Measurements from ENCODE around the gene MUC21. TPM values are rescaled to one million over a fixed set of nuclear protein-coding genes. Genes with fewer than 3 reads are reported as not detected.
"Not testable (repeated sequence)": the region's sequence is repeated elsewhere in the genome, so short reads cannot be mapped to it uniquely, and the experiment has no call there.

MUC21 gene
- total RNA-seq, 2 experiments from 2014 or later: not detected

GRCh38 chr6:31016659-31017299 lies 33.3 kb downstream of the MUC21 start:
- DNase-seq (no peak), ATAC-seq (no peak)
- Mint-ChIP-seq H3K27ac (no peak overlapping the region), H3K4me1 (ENCODE audit: low read depth) (no peaks in the 10 kb centered on the region), H3K27me3 (ENCODE audit: low read depth) (peaks cover 21% of the 10 kb centered on the region), H3K9me3 (ENCODE audit: insufficient read depth) (peaks cover 5% of the 10 kb centered on the region), H3K4me3 (no peak overlapping the region), H3K36me3 (ENCODE audit: low read depth) (no peaks in the 10 kb centered on the region)
- POLR2A ChIA-PET: interaction anchor here (0.7 kb wide), 1 partner anchor 14 kb away, joined by 3 read pairs; no protein-coding TSS in a partner anchor
- CTCF ChIA-PET: no interaction called here

- DNase-seq; H3K9me3 Mint-ChIP-seq (ENCODE audit: insufficient read depth); H3K36me3 Mint-ChIP-seq (ENCODE audit: low read depth); H3K4me1 Mint-ChIP-seq (ENCODE audit: low read depth); H3K4me3 Mint-ChIP-seq; H3K27ac Mint-ChIP-seq; ATAC-seq; CTCF ChIA-PET: not testable (repeated sequence)
- H3K27me3 Mint-ChIP-seq (ENCODE audit: low read depth): peaks cover 19% of the 10 kb centered on the region
- POLR2A ChIA-PET: interaction anchor here (0.7 kb wide), 1 partner anchor 13 kb away, joined by 3 read pairs; no protein-coding TSS in a partner anchor
Observed at GRCh38 chr6:31017436-31017835, 33.9 kb downstream of the MUC21 start.

GRCh38 chr6:31020057-31020456 lies 36.5 kb downstream of the MUC21 start:
- ChIA-PET POLR2A (no interaction called here), CTCF (interaction anchor here (0.9 kb wide), 1 partner anchor 18 kb away, joined by 3 read pairs; no protein-coding TSS in a partner anchor)
- ATAC-seq (no peak), DNase-seq (no peak)
- H3K4me1 Mint-ChIP-seq (ENCODE audit: low read depth): no peaks in the 10 kb centered on the region
- H3K4me3 Mint-ChIP-seq: no peak overlapping the region
- peaks cover 5% of the 10 kb centered on the region for H3K9me3 Mint-ChIP-seq (ENCODE audit: insufficient read depth)
- H3K27ac Mint-ChIP-seq: no peak overlapping the region
- H3K27me3 Mint-ChIP-seq (ENCODE audit: low read depth): peaks cover 14% of the 10 kb centered on the region
- H3K36me3 Mint-ChIP-seq (ENCODE audit: low read depth): no peaks in the 10 kb centered on the region

- ATAC-seq; H3K4me1 Mint-ChIP-seq (ENCODE audit: low read depth); H3K4me3 Mint-ChIP-seq; H3K36me3 Mint-ChIP-seq (ENCODE audit: low read depth); H3K9me3 Mint-ChIP-seq (ENCODE audit: insufficient read depth); POLR2A ChIA-PET; H3K27ac Mint-ChIP-seq; DNase-seq; CTCF ChIA-PET: not testable (repeated sequence)
- H3K27me3 Mint-ChIP-seq (ENCODE audit: low read depth): peaks cover 12% of the 10 kb centered on the region
Observed at GRCh38 chr6:31020631-31021255, 37.2 kb downstream of the MUC21 start.

- ATAC-seq; DNase-seq; H3K4me1 Mint-ChIP-seq (ENCODE audit: low read depth); H3K9me3 Mint-ChIP-seq (ENCODE audit: insufficient read depth); H3K4me3 Mint-ChIP-seq; POLR2A ChIA-PET; H3K36me3 Mint-ChIP-seq (ENCODE audit: low read depth); H3K27ac Mint-ChIP-seq: not testable (repeated sequence)
- CTCF ChIA-PET: interaction anchor here (1.3 kb wide), 1 partner anchor 65 kb away, joined by 4 read pairs; no protein-coding TSS in a partner anchor
- H3K27me3 Mint-ChIP-seq (ENCODE audit: low read depth): peaks cover 12% of the 10 kb centered on the region
Observed at GRCh38 chr6:31021705-31022531, 38.4 kb downstream of the MUC21 start.

- ChIA-PET CTCF (no interaction called here), POLR2A (no interaction called here)
- H3K4me1 Mint-ChIP-seq (ENCODE audit: low read depth): peaks cover 2% of the 10 kb centered on the region
- ATAC-seq: no peak
- no peak overlapping the region for H3K4me3 Mint-ChIP-seq
- no peaks in the 10 kb centered on the region for H3K36me3 Mint-ChIP-seq (ENCODE audit: low read depth)
- no peaks in the 10 kb centered on the region for H3K9me3 Mint-ChIP-seq (ENCODE audit: insufficient read depth)
- H3K27ac Mint-ChIP-seq: no peak overlapping the region
- H3K27me3 Mint-ChIP-seq (ENCODE audit: low read depth): peaks cover 13% of the 10 kb centered on the region
- no peak for DNase-seq
Observed at GRCh38 chr6:31025595-31025994, 42.1 kb downstream of the MUC21 start.

- CTCF ChIA-PET: no interaction called here
Observed at GRCh38 chr6:31031095-31031494, 47.6 kb downstream of the MUC21 start.

GRCh38 chr6:31033075-31033474 lies 49.6 kb downstream of the MUC21 start:
- Mint-ChIP-seq H3K36me3 (ENCODE audit: low read depth) (no peaks in the 10 kb centered on the region), H3K4me1 (ENCODE audit: low read depth) (no peaks in the 10 kb centered on the region), H3K9me3 (ENCODE audit: insufficient read depth) (no peaks in the 10 kb centered on the region), H3K4me3 (no peak overlapping the region), H3K27ac (no peak overlapping the region), H3K27me3 (ENCODE audit: low read depth) (peaks cover 40% of the 10 kb centered on the region)
- DNase-seq: no peak
- CTCF ChIA-PET: no interaction called here
- POLR2A ChIA-PET: no interaction called here
- ATAC-seq: no peak

More at GRCh38 chr6:31031095-31031494, 47.6 kb downstream of the MUC21 start:
- Mint-ChIP-seq H3K27me3 (ENCODE audit: low read depth) (peaks cover 30% of the 10 kb centered on the region), H3K27ac (no peak overlapping the region), H3K9me3 (ENCODE audit: insufficient read depth) (no peaks in the 10 kb centered on the region), H3K36me3 (ENCODE audit: low read depth) (no peaks in the 10 kb centered on the region), H3K4me3 (no peak overlapping the region), H3K4me1 (ENCODE audit: low read depth) (no peaks in the 10 kb centered on the region)
- POLR2A ChIA-PET: no interaction called here
- no peak for ATAC-seq
- no peak for DNase-seq

GRCh38 chr6:31035862-31036497 lies 52.5 kb downstream of the MUC21 start:
- Mint-ChIP-seq H3K36me3 (ENCODE audit: low read depth) (no peaks in the 10 kb centered on the region), H3K27me3 (ENCODE audit: low read depth) (peaks cover 39% of the 10 kb centered on the region), H3K9me3 (ENCODE audit: insufficient read depth) (no peaks in the 10 kb centered on the region), H3K4me1 (ENCODE audit: low read depth) (no peaks in the 10 kb centered on the region), H3K27ac (no peak overlapping the region), H3K4me3 (no peak overlapping the region)
- no peak for DNase-seq
- ChIA-PET CTCF (no interaction called here), POLR2A (no interaction called here)
- no peak for ATAC-seq

GRCh38 chr6:31037169-31037568 lies 53.7 kb downstream of the MUC21 start:
- ChIA-PET POLR2A (no interaction called here), CTCF (no interaction called here)
- H3K4me3 Mint-ChIP-seq: no peak overlapping the region
- H3K36me3 Mint-ChIP-seq (ENCODE audit: low read depth): no peaks in the 10 kb centered on the region
- DNase-seq: no peak
- no peaks in the 10 kb centered on the region for H3K9me3 Mint-ChIP-seq (ENCODE audit: insufficient read depth)
- ATAC-seq: no peak
- H3K27me3 Mint-ChIP-seq (ENCODE audit: low read depth): peaks cover 32% of the 10 kb centered on the region
- no peaks in the 10 kb centered on the region for H3K4me1 Mint-ChIP-seq (ENCODE audit: low read depth)
- H3K27ac Mint-ChIP-seq: no peak overlapping the region

GRCh38 chr6:31037682-31038081 lies 54.2 kb downstream of the MUC21 start:
- H3K36me3 Mint-ChIP-seq (ENCODE audit: low read depth): no peaks in the 10 kb centered on the region
- no peak for DNase-seq
- ChIA-PET POLR2A (no interaction called here), CTCF (no interaction called here)
- H3K27ac Mint-ChIP-seq: no peak overlapping the region
- H3K4me1 Mint-ChIP-seq (ENCODE audit: low read depth): peaks cover under 1% of the 10 kb centered on the region
- no peak overlapping the region for H3K4me3 Mint-ChIP-seq
- H3K27me3 Mint-ChIP-seq (ENCODE audit: low read depth): peaks cover 29% of the 10 kb centered on the region
- ATAC-seq: no peak
- no peaks in the 10 kb centered on the region for H3K9me3 Mint-ChIP-seq (ENCODE audit: insufficient read depth)

GRCh38 chr6:31038559-31038958 lies 55.0 kb downstream of the MUC21 start:
- no peak overlapping the region for H3K4me3 Mint-ChIP-seq
- no peaks in the 10 kb centered on the region for H3K36me3 Mint-ChIP-seq (ENCODE audit: low read depth)
- no peak overlapping the region for H3K27ac Mint-ChIP-seq
- CTCF ChIA-PET: interaction anchor here (0.7 to 1.6 kb wide), 6 partner anchors 19 to 95 kb away, joined by 3 to 5 read pairs (median 3); no protein-coding TSS in a partner anchor
- peaks cover 2% of the 10 kb centered on the region for H3K4me1 Mint-ChIP-seq (ENCODE audit: low read depth)
- POLR2A ChIA-PET: no interaction called here
- ATAC-seq (no peak), DNase-seq (no peak)
- no peaks in the 10 kb centered on the region for H3K9me3 Mint-ChIP-seq (ENCODE audit: insufficient read depth)
- peaks cover 24% of the 10 kb centered on the region for H3K27me3 Mint-ChIP-seq (ENCODE audit: low read depth)
